ENCODE data around the gene CEACAM4.

- TF ChIP-seq CTCF (IDR thresholded peaks at IDR 0.05) (no peak), POLR2A (IDR thresholded peaks at IDR 0.05) (no peak)
Observed at GRCh38 chr19:41610789-41611188, 16.1 kb downstream of the CEACAM4 start.

Measured in upper lobe of left lung (tissue), 4 donors.